Cardiac fibroblast (primary cell): ENCODE measurements around the gene FRMD7.

ENCODE experiments used
- DNase-seq, 2 donors: peaks; one replicate each; pipeline versions ENCODE4 v3.0.0 to v3.0.0-alpha.2; 2010; ENCODE audit warnings: low read depth in 2 of 2
- H3K4me3 ChIP-seq, 2 donors: replicated peaks in 1 of 2; 1 replicate in 1 of 2; 2 replicates in 1 of 2; pipeline ENCODE4 v1.5.1; 2011; ENCODE audit warnings: low read depth in 2 of 2, low read length in 2 of 2, mild to moderate bottlenecking in 2 of 2, moderate library complexity in 1 of 2
- CTCF ChIP-seq: IDR thresholded peaks from one replicate; pipeline ENCODE4 v1.5.1; 2011; ENCODE audit warnings: low read depth, mild to moderate bottlenecking, low read length, inconsistent platforms

Gene FRMD7

GRCh38 chrX:132094164-132094563, 33.7 kb downstream of the FRMD7 start:
- no peak overlapping the region for H3K4me3 ChIP-seq
- TF ChIP-seq CTCF: no peak
- DNase-seq: peak; percentile 9 to 18

GRCh38 chrX:132093239-132093860, 34.5 kb downstream of the FRMD7 start:
- no peak for TF ChIP-seq CTCF
- DNase-seq: no peak
- no peak overlapping the region for H3K4me3 ChIP-seq

- TF ChIP-seq CTCF: peak; percentile 78
- H3K4me3 ChIP-seq: no peak overlapping the region
- DNase-seq: peak; percentile 80 to 82
These were observed 35.3 kb downstream of the FRMD7 start for GRCh38 chrX:132092439-132093065.

- no peak for TF ChIP-seq CTCF
- H3K4me3 ChIP-seq: no peak overlapping the region
- DNase-seq: no peak
These were observed 37.2 kb downstream of the FRMD7 start for GRCh38 chrX:132090403-132091159.

- no peak for DNase-seq
- H3K4me3 ChIP-seq: no peak overlapping the region
- TF ChIP-seq CTCF: no peak
These were observed 39.0 kb downstream of the FRMD7 start for GRCh38 chrX:132088864-132089263.

GRCh38 chrX:132086672-132087071, 41.1 kb downstream of the FRMD7 start:
- peak; percentile 24 to 48 for DNase-seq
- H3K4me3 ChIP-seq: no peak overlapping the region
- no peak for TF ChIP-seq CTCF
